ENCODE results near the gene EPHB4.
A peak's percentile ranks its signal among the peaks of the same experiment; 100 is the strongest.

Gene EPHB4

DNA sequence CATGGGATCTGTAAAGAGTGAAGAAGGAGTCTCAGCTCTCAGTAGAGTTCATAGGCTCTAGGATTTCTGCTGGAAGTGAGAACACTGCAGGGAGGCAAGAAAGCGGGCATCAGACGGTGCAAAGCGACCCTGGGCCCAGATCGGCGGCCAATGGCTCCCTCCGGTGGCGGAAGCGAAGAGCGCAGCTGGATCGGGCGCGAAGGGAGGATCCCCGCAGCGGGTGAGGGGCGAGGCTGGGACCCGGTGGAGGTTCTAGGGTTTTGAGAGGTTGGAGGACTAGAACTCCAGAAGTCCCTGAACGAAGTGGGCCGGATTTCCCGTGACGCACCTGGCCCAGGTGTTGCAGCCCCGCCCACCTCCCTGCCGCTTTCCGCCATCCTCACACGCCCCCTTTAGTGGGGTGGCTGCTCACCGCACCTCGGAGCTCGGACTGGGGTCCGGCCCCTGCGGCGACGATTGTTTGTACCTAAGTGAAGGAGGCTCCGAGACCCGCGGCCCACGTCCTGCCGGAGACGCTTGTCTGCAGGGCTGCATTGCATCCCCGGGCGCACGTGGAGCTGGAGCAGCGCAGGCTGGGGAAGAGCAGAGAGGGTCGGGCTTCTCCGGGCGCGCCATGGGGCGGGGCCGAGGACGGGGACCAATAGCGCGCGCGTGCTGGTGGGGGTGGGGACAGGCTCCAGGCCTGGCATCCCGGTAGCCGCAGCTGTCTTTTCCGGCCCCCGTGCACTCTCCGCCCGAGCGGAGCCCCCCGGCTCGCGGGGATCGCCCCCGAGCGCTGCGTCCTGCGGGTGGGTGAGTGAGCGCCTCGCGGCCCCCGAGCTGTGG, 24.9 kb upstream of the EPHB4 start, which contains the start of gene SLC12A9:
Gene SLC12A9 (plus strand): TSS at position 666 of the 825 bp plus-strand sequence. CDS start 1,485 bp downstream, outside the sequence.
- H3K4me2 ChIP-seq (ENCODE audit: low read length) = peak within 1 kb of the TSS; percentile 91
- peaks cover 12% of the 10 kb centered on the region for H3K4me1 ChIP-seq (ENCODE audit: insufficient read depth, low read length, severe bottlenecking)
- H3K79me2 ChIP-seq (ENCODE audit: insufficient read depth, low read length) = no peaks in the 10 kb centered on the region
- peak within 1 kb of the TSS; percentile 1 for H3K27ac ChIP-seq (ENCODE audit: low read depth, low read length, poor library complexity, severe bottlenecking)
- H4K20me1 ChIP-seq (ENCODE audit: insufficient read depth, low read length) = no peaks in the 10 kb centered on the region
- no peaks in the 10 kb centered on the region for H3K9me3 ChIP-seq (ENCODE audit: low read length)
- H3K36me3 ChIP-seq (ENCODE audit: insufficient read depth, low read length) = no peaks in the 10 kb centered on the region
- H3K27me3 ChIP-seq (ENCODE audit: insufficient read depth, low read length) = no peaks in the 10 kb centered on the region
- peak within 1 kb of the TSS; percentile 75 for H3K9ac ChIP-seq (ENCODE audit: low read length)
- no peaks in the 10 kb centered on the region for H3F3A ChIP-seq (ENCODE audit: insufficient read depth, low read length)
- TF ChIP-seq EZH2 (IDR thresholded peaks at IDR 0.05; ENCODE audit: borderline replicate concordance, low read length) = no peak
- TF ChIP-seq, protein P1, sequence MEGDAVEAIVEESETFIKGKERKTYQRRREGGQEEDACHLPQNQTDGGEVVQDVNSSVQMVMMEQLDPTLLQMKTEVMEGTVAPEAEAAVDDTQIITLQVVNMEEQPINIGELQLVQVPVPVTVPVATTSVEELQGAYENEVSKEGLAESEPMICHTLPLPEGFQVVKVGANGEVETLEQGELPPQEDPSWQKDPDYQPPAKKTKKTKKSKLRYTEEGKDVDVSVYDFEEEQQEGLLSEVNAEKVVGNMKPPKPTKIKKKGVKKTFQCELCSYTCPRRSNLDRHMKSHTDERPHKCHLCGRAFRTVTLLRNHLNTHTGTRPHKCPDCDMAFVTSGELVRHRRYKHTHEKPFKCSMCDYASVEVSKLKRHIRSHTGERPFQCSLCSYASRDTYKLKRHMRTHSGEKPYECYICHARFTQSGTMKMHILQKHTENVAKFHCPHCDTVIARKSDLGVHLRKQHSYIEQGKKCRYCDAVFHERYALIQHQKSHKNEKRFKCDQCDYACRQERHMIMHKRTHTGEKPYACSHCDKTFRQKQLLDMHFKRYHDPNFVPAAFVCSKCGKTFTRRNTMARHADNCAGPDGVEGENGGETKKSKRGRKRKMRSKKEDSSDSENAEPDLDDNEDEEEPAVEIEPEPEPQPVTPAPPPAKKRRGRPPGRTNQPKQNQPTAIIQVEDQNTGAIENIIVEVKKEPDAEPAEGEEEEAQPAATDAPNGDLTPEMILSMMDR (IDR thresholded peaks at IDR 0.05; ENCODE audit: low read length) = peak; percentile 99
- no peaks in the 10 kb centered on the region for H3K9me2 ChIP-seq (ENCODE audit: low read depth, low read length)
- H3K4me3 ChIP-seq (ENCODE audit: low read depth, low read length, poor library complexity, severe bottlenecking) = peak within 1 kb of the TSS; percentile 73
- H2AFZ ChIP-seq (ENCODE audit: low read length) = peak within 1 kb of the TSS; percentile 73

- Histone ChIP-seq H2AFZ (ENCODE audit: low read length) (no peak overlapping the region), H3K36me3 (ENCODE audit: insufficient read depth, low read length) (no peaks in the 10 kb centered on the region), H3F3A (ENCODE audit: insufficient read depth, low read length) (no peaks in the 10 kb centered on the region), H3K27me3 (ENCODE audit: insufficient read depth, low read length) (no peaks in the 10 kb centered on the region), H3K4me2 (ENCODE audit: low read length) (no peak overlapping the region), H3K9me3 (ENCODE audit: low read length) (no peaks in the 10 kb centered on the region), H3K4me1 (ENCODE audit: insufficient read depth, low read length, severe bottlenecking) (peaks cover 5% of the 10 kb centered on the region), H3K79me2 (ENCODE audit: insufficient read depth, low read length) (no peaks in the 10 kb centered on the region), H3K9me2 (ENCODE audit: low read depth, low read length) (no peaks in the 10 kb centered on the region), H3K4me3 (ENCODE audit: low read depth, low read length, poor library complexity, severe bottlenecking) (no peak overlapping the region), H4K20me1 (ENCODE audit: insufficient read depth, low read length) (no peaks in the 10 kb centered on the region), H3K9ac (ENCODE audit: low read length) (no peak overlapping the region), H3K27ac (ENCODE audit: low read depth, low read length, poor library complexity, severe bottlenecking) (no peak overlapping the region)
- TF ChIP-seq, protein P1 (IDR thresholded peaks at IDR 0.05; ENCODE audit: low read length) = no peak
- TF ChIP-seq EZH2 (IDR thresholded peaks at IDR 0.05; ENCODE audit: borderline replicate concordance, low read length) = no peak
Observed at GRCh38 chr7:100847360-100847759, 20.0 kb upstream of the EPHB4 start.

GRCh38 chr7:100840470-100841100, 13.3 kb upstream of the EPHB4 start:
- Histone ChIP-seq H3K9me2 (ENCODE audit: low read depth, low read length) (no peaks in the 10 kb centered on the region), H3K4me1 (ENCODE audit: insufficient read depth, low read length, severe bottlenecking) (peaks cover 9% of the 10 kb centered on the region), H3F3A (ENCODE audit: insufficient read depth, low read length) (no peaks in the 10 kb centered on the region), H3K27me3 (ENCODE audit: insufficient read depth, low read length) (no peaks in the 10 kb centered on the region), H3K27ac (ENCODE audit: low read depth, low read length, poor library complexity, severe bottlenecking) (no peak overlapping the region), H3K79me2 (ENCODE audit: insufficient read depth, low read length) (no peaks in the 10 kb centered on the region), H3K9ac (ENCODE audit: low read length) (no peak overlapping the region), H3K4me3 (ENCODE audit: low read depth, low read length, poor library complexity, severe bottlenecking) (no peak overlapping the region), H4K20me1 (ENCODE audit: insufficient read depth, low read length) (no peaks in the 10 kb centered on the region), H2AFZ (ENCODE audit: low read length) (no peak overlapping the region), H3K4me2 (ENCODE audit: low read length) (no peak overlapping the region), H3K36me3 (ENCODE audit: insufficient read depth, low read length) (no peaks in the 10 kb centered on the region), H3K9me3 (ENCODE audit: low read length) (no peaks in the 10 kb centered on the region)
- no peak for TF ChIP-seq EZH2 (IDR thresholded peaks at IDR 0.05; ENCODE audit: borderline replicate concordance, low read length)
- TF ChIP-seq, protein P1 (IDR thresholded peaks at IDR 0.05; ENCODE audit: low read length) = no peak

Data from OCI-LY1 (cell line).